HepG2 (cell line): ENCODE results near the gene DAB1. TPM values are rescaled to one million over a fixed set of nuclear protein-coding genes. Genes with fewer than 3 reads are reported as not detected.
A peak's percentile ranks its signal among the peaks of the same experiment; 100 is the strongest.

Experiments used
- BCL6 ChIP-seq: IDR thresholded peaks from 2 replicates; pipeline ENCODE4 v1.6.1; 2016; ENCODE audit warnings: missing genetic modification reagents, missing compliant biosample characterization
- BRD4 ChIP-seq: sonication (generic); formaldehyde crosslinking; IDR thresholded peaks from 2 replicates; pipeline ENCODE4 v1.4.0; 2020; ENCODE audit warnings: missing genetic modification reagents
- CREB1 ChIP-seq, 2 experiments: fragments of 450-650 bp in 1 of 2; IDR thresholded peaks; 2 replicates each; pipeline ENCODE4 v1.6.1; 2016 to 2017; ENCODE audit warnings: control low read depth in 1 of 2, mild to moderate bottlenecking in 1 of 2, missing compliant biosample characterization in 1 of 2, missing genetic modification characterization in 1 of 2
- ELF3 ChIP-seq: IDR thresholded peaks from 2 replicates; pipeline ENCODE4 v1.6.1; 2016; ENCODE audit warnings: missing genetic modification reagents, missing compliant biosample characterization
- FOXA3 ChIP-seq: IDR thresholded peaks from 2 replicates; pipeline ENCODE4 v1.6.1; 2016; ENCODE audit warnings: missing genetic modification reagents, missing compliant biosample characterization
- FOXO1 ChIP-seq: sonication (generic); formaldehyde crosslinking; IDR thresholded peaks from 2 replicates; pipeline ENCODE4 v1.4.0; 2020; ENCODE audit warnings: missing genetic modification reagents
- HDAC2 ChIP-seq: sonication (generic); formaldehyde crosslinking; IDR thresholded peaks from 2 replicates; pipeline ENCODE4 v1.4.0; 2020; ENCODE audit warnings: missing genetic modification reagents
- HOXA3 ChIP-seq: sonication (generic); formaldehyde crosslinking; IDR thresholded peaks from 2 replicates; pipeline ENCODE4 v1.5.0; 2020; ENCODE audit warnings: missing genetic modification reagents
- IRX3 ChIP-seq: sonication (generic); formaldehyde crosslinking; IDR thresholded peaks from 2 replicates; pipeline ENCODE4 v1.8.1; 2023; ENCODE audit warnings: mild to moderate bottlenecking, low read depth, missing genetic modification reagents, borderline replicate concordance
- KAT2B ChIP-seq: fragments of 150-350 bp; IDR thresholded peaks from 2 replicates; pipeline ENCODE4 v1.6.1; 2014; ENCODE audit warnings: low read depth, low read length, borderline replicate concordance
- PAF1 ChIP-seq: IDR thresholded peaks from 2 replicates; pipeline ENCODE4 v1.6.1; 2016; ENCODE audit warnings: missing genetic modification reagents, missing compliant biosample characterization
- PAXIP1 ChIP-seq: sonication (generic); formaldehyde crosslinking; conservative IDR thresholded peaks from 2 replicates; pipeline ENCODE4 v1.4.0; 2020; ENCODE audit warnings: mild to moderate bottlenecking, missing genetic modification reagents, moderate library complexity
- PHF5A ChIP-seq: IDR thresholded peaks from one replicate; pipeline ENCODE4 v1.6.1; 2018; ENCODE audit warnings: low read depth, missing genetic modification reagents; ENCODE audit not compliant: unreplicated experiment
- RXRA ChIP-seq: sonication (generic); formaldehyde crosslinking; IDR thresholded peaks from 2 replicates; pipeline ENCODE4 v1.5.1; 2020; ENCODE audit warnings: missing genetic modification reagents
- SOX13 ChIP-seq, 3 experiments: fragments of 450-650 bp in 1 of 3; sonication (generic) in 1 of 3; formaldehyde crosslinking in 1 of 3; IDR thresholded peaks in 2 of 3; conservative IDR thresholded peaks in 1 of 3; 2 replicates each; pipeline versions ENCODE4 v1.5.0 to v1.6.1; 2016 to 2020; ENCODE audit warnings: antibody characterized with exemption in 1 of 3, mild to moderate bottlenecking in 1 of 3, missing compliant biosample characterization in 1 of 3, missing genetic modification reagents in 1 of 3, moderate library complexity in 1 of 3
- ZFP36L1 ChIP-seq: sonication (generic); formaldehyde crosslinking; IDR thresholded peaks from 2 replicates; pipeline ENCODE4 v1.8.0; 2022; ENCODE audit warnings: mild to moderate bottlenecking, missing genetic modification reagents, moderate library complexity
- ZNF160 ChIP-seq: sonication (generic); formaldehyde crosslinking; IDR thresholded peaks from 2 replicates; pipeline ENCODE4 v1.8.0; 2022; ENCODE audit warnings: mild to moderate bottlenecking, inconsistent platforms, missing genetic modification reagents
- ZNF430 ChIP-seq: sonication (generic); formaldehyde crosslinking; IDR thresholded peaks from 2 replicates; pipeline ENCODE4 v1.9.0; 2021; ENCODE audit warnings: mild to moderate bottlenecking, missing genetic modification reagents
- ZNF597 ChIP-seq: sonication (generic); formaldehyde crosslinking; IDR thresholded peaks from 2 replicates; pipeline ENCODE4 v1.5.0; 2020; ENCODE audit warnings: missing genetic modification reagents
- ZNF609 ChIP-seq: sonication (generic); formaldehyde crosslinking; IDR thresholded peaks from 2 replicates; pipeline ENCODE4 v1.4.0; 2020; ENCODE audit warnings: mild to moderate bottlenecking, missing genetic modification reagents, borderline replicate concordance
- ZNF841 ChIP-seq: sonication (generic); formaldehyde crosslinking; IDR thresholded peaks from 2 replicates; pipeline ENCODE4 v1.8.1; 2023; ENCODE audit warnings: missing genetic modification reagents, borderline replicate concordance
- polyA plus RNA-seq, 8 experiments: library from polyadenylated mRNA; depleted of rRNA in 3 of 8; stranded (reverse) in 7 of 8; unstranded in 1 of 8; fragments of >200 nt; fragmentation: Illumina TruSeq in 4 of 8; extraction: Trizol in 4 of 8; gene quantifications; 2 replicates each; pipeline versions ENCODE4 v1.2.1 to v1.2.3, GENCODE V29; 2011 to 2016; ENCODE audit warnings: low read depth in 4 of 8, missing spikeins in 1 of 8, mixed read lengths in 1 of 8; ENCODE audit not compliant: insufficient read depth in 1 of 8
- total RNA-seq, 5 experiments: library from RNA; depleted of rRNA; stranded (reverse); fragments of >200 nt; fragmentation: Illumina TruSeq; extraction: Trizol; gene quantifications; 2 replicates each; pipeline ENCODE4 v1.2.3, GENCODE V29; 2016; ENCODE audit warnings: low read depth in 1 of 5

The DAB1 gene
- total and polyA plus RNA-seq, 2 of the 13 experiments (the other 11 are each of a cell fraction or from before 2014, with no cell fraction given), result 0.04 to 0.13 TPM

- no peak for TF ChIP-seq ZNF597 (CRISPR knock-in tag)
- TF ChIP-seq KAT2B, result peak; percentile 32; the same call in 1 of the 2 replicates
- TF ChIP-seq CREB1 (IDR thresholded peaks at IDR 0.05), result no peak
- peak; percentile 28; the same call in 1 of the 2 replicates for TF ChIP-seq CREB1 (CRISPR knock-in tag; IDR thresholded peaks at IDR 0.05)
- TF ChIP-seq ZFP36L1 (CRISPR knock-in tag), result no peak
- peak; percentile 68; the same call in 1 of the 2 replicates for TF ChIP-seq PAXIP1 (CRISPR knock-in tag)
- no peak for TF ChIP-seq IRX3
- TF ChIP-seq ZNF609 (CRISPR knock-in tag), result peak; percentile 28; the same call in 1 of the 2 replicates
- TF ChIP-seq PHF5A (CRISPR knock-in tag), result no peak
- TF ChIP-seq BCL6 (CRISPR knock-in tag), result peak; percentile 57; the same call in 1 of the 2 replicates
- no peak for TF ChIP-seq PAF1 (CRISPR knock-in tag)
- peak; percentile 91 for TF ChIP-seq FOXO1 (CRISPR knock-in tag)
- TF ChIP-seq FOXA3 (CRISPR knock-in tag), result peak; percentile 80; the same call in 1 of the 2 replicates
- no peak for TF ChIP-seq ZNF841 (CRISPR knock-in tag)
- 0 out of 2 replicates have a peak, but pooled peaks have one; percentile 33 for TF ChIP-seq ZNF430
- 0 out of 2 replicates have a peak, but pooled peaks have one; percentile 52 for TF ChIP-seq SOX13 (IDR thresholded peaks at IDR 0.05)
- peak in 1 of 2 experiments; percentile 89; a peak in 2 of 4 replicates for TF ChIP-seq SOX13 (CRISPR knock-in tag; conservative IDR thresholded peaks at IDR 0.05 in 1 of 2, IDR thresholded peaks at IDR 0.05 in 1 of 2)
- no peak for TF ChIP-seq ZNF160
- TF ChIP-seq BRD4 (CRISPR knock-in tag), result no peak
- no peak for TF ChIP-seq ELF3
- peak; percentile 50; the same call in 1 of the 2 replicates for TF ChIP-seq HOXA3 (CRISPR knock-in tag)
- peak; percentile 44; the same call in 1 of the 2 replicates for TF ChIP-seq HDAC2
- TF ChIP-seq RXRA (CRISPR knock-in tag), result peak; percentile 16; the same call in 1 of the 2 replicates
These were observed 145.3 kb downstream of the DAB1 start (continued) for GRCh38 chr1:57278558-57278957.
